Measurements from ENCODE around the gene MRPL2. TPM values are rescaled to one million over a fixed set of nuclear protein-coding genes. Genes with fewer than 3 reads are reported as not detected.

The MRPL2 gene
- total RNA-seq, 4 donors from 2014 or later: 25.2 to 43.6 (median 28.1) TPM

DNA sequence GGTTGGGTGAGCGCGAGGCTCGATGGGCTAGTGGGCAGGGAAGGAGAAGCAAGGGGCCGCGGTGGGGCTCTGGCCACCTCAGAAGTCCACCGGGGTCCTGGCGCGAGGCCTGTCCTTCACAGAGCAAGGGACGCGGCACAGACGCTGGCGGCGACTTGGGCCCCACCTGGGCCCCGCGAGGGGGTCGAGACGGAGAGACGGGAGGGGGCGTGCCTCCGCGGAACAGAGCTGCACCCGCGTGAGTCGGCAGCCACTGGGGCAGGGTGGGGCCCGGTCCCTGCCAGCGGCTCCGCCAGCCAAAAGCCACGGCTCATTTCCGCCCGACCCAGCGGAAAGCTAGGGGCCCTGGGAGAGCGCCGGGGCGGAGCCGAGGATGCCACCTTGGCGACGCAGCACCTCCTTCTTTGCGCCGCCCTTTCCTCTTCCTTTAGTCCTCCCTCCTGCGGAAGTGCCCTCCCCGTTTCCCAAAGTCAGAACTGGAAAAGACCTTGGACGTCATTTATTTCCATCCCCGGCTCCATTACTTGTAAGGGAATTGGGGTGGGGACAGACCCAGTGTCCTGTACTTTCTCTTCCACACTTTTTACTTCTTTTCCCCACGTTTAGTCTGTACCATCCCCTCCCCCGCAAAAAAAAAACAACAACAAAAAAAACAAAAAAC, 5.6 kb downstream of the MRPL2 start, which contains the start of gene CUL7:
TSS of gene CUL7 (minus strand) at position 307 of the 661 bp plus-strand sequence. CDS start 1,063 bp downstream, outside the sequence.
- peak; percentile 96 for DNase-seq (ENCODE audit: extremely low spot score)
- peak within 1 kb of the TSS; percentile 88 to 94 (median 92) for H3K27ac ChIP-seq (replicated peaks in 1 of 4)
- TF ChIP-seq POLR2AphosphoS5 (IDR thresholded peaks at IDR 0.05) (peak; percentile 87 to 92), POLR2A (IDR thresholded peaks at IDR 0.05; ENCODE audit: low read depth) (peak; percentile 18), EP300 (IDR thresholded peaks at IDR 0.05) (no peak)
- TF ChIP-seq, protein P1, sequence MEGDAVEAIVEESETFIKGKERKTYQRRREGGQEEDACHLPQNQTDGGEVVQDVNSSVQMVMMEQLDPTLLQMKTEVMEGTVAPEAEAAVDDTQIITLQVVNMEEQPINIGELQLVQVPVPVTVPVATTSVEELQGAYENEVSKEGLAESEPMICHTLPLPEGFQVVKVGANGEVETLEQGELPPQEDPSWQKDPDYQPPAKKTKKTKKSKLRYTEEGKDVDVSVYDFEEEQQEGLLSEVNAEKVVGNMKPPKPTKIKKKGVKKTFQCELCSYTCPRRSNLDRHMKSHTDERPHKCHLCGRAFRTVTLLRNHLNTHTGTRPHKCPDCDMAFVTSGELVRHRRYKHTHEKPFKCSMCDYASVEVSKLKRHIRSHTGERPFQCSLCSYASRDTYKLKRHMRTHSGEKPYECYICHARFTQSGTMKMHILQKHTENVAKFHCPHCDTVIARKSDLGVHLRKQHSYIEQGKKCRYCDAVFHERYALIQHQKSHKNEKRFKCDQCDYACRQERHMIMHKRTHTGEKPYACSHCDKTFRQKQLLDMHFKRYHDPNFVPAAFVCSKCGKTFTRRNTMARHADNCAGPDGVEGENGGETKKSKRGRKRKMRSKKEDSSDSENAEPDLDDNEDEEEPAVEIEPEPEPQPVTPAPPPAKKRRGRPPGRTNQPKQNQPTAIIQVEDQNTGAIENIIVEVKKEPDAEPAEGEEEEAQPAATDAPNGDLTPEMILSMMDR (IDR thresholded peaks at IDR 0.05): peak in 1 of 3 experiments; percentile 6
- H3K4me1 ChIP-seq: peaks cover 19 to 51% (median 32%) of the 10 kb centered on the region in 4 donors
- WGBS: 5% methylated on average over 18 of the region's 45 CpGs
- no peaks in the 10 kb centered on the region for H3K27me3 ChIP-seq
- H3K4me3 ChIP-seq: peak within 1 kb of the TSS; percentile 70 to 75 (median 74)
- no peaks in the 10 kb centered on the region for H3K9me3 ChIP-seq
- peaks cover 4 to 59% (median 48%) of the 10 kb centered on the region in 4 donors for H3K36me3 ChIP-seq
- intact Hi-C loops (cut with DNase I): loop anchor here (5.0 kb wide), 1 partner anchor 36 kb away; no protein-coding TSS in a partner anchor

DNA sequence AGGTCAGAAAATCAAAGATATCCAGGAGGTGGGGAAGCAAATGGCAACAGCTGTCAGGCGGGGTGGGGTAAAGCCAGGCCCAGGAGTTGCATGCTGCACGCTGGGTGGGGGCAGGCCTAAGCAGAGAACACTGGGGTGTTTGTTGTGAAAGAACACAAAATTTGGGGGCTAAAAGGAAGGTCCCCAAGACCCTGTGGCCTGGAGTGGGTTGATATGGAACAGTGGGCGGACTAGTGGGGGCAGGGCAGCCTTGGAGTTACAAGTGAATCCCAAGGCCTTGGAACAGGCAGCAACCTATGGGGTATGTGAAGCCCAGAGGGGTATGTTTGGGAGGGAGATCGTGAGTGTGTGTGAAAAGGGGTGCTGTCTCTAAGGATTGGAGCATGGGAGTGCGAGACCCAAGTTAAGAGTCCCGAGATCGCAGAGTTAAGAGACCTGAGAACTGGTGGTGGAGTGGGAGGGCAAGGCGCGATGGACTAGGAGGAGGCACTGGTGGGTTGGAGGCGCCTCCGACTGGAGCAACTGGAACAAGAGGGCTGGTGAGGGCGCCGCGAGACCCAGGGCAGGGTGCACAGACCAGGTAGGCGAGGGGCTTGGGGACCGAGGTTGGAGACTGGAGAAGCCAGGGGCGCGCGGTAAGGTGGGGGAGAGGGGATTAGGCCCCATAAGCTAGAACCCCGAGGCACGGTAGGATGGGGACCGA, 6.2 kb downstream of the MRPL2 start:
- no peaks in the 10 kb centered on the region for H3K9me3 ChIP-seq
- peaks cover 4 to 64% (median 53%) of the 10 kb centered on the region in 4 donors for H3K36me3 ChIP-seq
- H3K27ac ChIP-seq (replicated peaks in 1 of 4): peak overlapping the region; percentile 88 to 94 (median 92)
- no peak for TF ChIP-seq POLR2A (IDR thresholded peaks at IDR 0.05; ENCODE audit: low read depth)
- no peak for TF ChIP-seq EP300 (IDR thresholded peaks at IDR 0.05)
- TF ChIP-seq, protein P1 (IDR thresholded peaks at IDR 0.05): no peak
- TF ChIP-seq POLR2AphosphoS5 (IDR thresholded peaks at IDR 0.05): no peak
- intact Hi-C loops (cut with DNase I): loop anchor here (5.0 kb wide), 1 partner anchor 36 kb away; no protein-coding TSS in a partner anchor
- WGBS: 29% methylated on average over 22 of the region's 22 CpGs
- DNase-seq (ENCODE audit: extremely low spot score): no peak
- no peaks in the 10 kb centered on the region for H3K27me3 ChIP-seq
- H3K4me1 ChIP-seq: peaks cover 12 to 44% (median 25%) of the 10 kb centered on the region in 4 donors
- peak overlapping the region; percentile 70 to 75 (median 74) for H3K4me3 ChIP-seq

DNA sequence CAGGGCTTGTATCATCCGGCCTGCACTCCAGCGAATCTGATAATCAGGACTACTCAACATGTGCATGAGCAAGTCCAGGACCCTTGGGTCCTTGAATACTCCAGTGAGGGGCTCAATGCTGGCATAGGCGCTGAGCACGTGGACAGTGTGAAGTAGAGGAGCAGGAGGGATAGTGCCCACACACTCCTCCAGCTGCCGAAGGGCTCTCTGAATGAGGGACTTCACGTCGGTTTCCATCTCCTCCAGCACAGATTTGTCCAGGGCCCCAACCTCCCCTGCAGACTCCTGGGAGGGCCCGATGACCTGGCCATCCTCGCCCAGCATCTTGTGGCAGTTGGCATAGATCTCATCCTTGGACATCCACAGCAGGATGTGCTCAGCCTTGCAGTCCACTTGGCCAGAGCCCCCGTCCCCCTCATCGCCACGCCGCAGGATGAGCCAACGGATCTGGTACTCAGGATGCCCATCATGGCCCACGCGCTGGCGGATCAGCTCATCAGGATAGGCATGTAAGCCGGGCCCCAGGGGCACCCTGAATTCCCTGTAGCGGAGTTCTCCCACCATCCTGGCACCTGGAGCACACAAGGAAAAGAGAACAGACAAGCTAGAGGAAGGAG, 6.9 kb downstream of the MRPL2 start:
- TF ChIP-seq POLR2AphosphoS5 (IDR thresholded peaks at IDR 0.05) (no peak), POLR2A (IDR thresholded peaks at IDR 0.05; ENCODE audit: low read depth) (no peak), EP300 (IDR thresholded peaks at IDR 0.05) (no peak)
- TF ChIP-seq, protein P1 (IDR thresholded peaks at IDR 0.05): no peak

DNA sequence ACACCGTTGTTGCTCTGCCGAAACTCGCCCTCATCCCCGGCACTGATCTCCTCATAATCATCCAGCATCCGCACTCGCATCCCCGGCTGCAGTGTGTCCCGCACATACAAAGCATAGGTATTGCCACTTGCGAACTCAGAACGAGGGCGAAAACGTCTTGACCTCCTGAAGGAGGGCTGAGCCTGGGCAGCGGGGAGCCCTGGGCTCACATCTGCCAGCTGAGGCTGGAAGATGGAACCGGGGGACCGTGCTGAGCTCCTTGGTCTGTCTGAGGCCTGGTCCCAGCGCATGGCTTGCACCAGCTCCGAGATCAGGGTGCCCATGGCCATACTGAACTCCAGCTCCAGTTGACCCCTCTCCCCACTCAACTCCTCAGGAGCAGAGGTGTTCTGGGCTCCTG, 8.3 kb downstream of the MRPL2 start:
- H3K4me1 ChIP-seq: peaks cover 10 to 33% (median 20%) of the 10 kb centered on the region in 4 donors
- peaks cover 4 to 64% (median 56%) of the 10 kb centered on the region in 4 donors for H3K36me3 ChIP-seq
- no peaks in the 10 kb centered on the region for H3K9me3 ChIP-seq
- no peaks in the 10 kb centered on the region for H3K27me3 ChIP-seq
- no peak for DNase-seq (ENCODE audit: extremely low spot score)
- intact Hi-C loops (cut with DNase I): loop anchor here (5.0 kb wide), 1 partner anchor 34 kb away; no protein-coding TSS in a partner anchor
- H3K4me3 ChIP-seq: no peak overlapping the region
- TF ChIP-seq, protein P1 (IDR thresholded peaks at IDR 0.05): no peak
- TF ChIP-seq POLR2A (IDR thresholded peaks at IDR 0.05; ENCODE audit: low read depth) (no peak), POLR2AphosphoS5 (IDR thresholded peaks at IDR 0.05) (no peak), EP300 (IDR thresholded peaks at IDR 0.05) (no peak)
- 94% methylated on average over 16 of the region's 17 CpGs for WGBS
- no peak overlapping the region for H3K27ac ChIP-seq (replicated peaks in 1 of 4)

More for the DNA sequence above, 6.9 kb downstream of the MRPL2 start:
- no peak for DNase-seq (ENCODE audit: extremely low spot score)
- Histone ChIP-seq H3K36me3 (peaks cover 4 to 64% (median 55%) of the 10 kb centered on the region in 4 donors), H3K27me3 (no peaks in the 10 kb centered on the region), H3K4me3 (no peak overlapping the region), H3K4me1 (peaks cover 10 to 37% (median 20%) of the 10 kb centered on the region in 4 donors), H3K9me3 (no peaks in the 10 kb centered on the region), H3K27ac (replicated peaks in 1 of 4) (peak overlapping the region; percentile 88 to 94 (median 92))
- intact Hi-C loops (cut with DNase I): loop anchor here (5.0 kb wide), 1 partner anchor 35 kb away; no protein-coding TSS in a partner anchor
- 88% methylated on average over 9 of the region's 19 CpGs for WGBS

All from esophagus muscularis mucosa (tissue), 4 donors.